PC-3 (cell line): Measurements from ENCODE around the gene CAB39L.

Experiments
- EZH2 ChIP-seq: fragments of 300-600 bp; sonication (generic); IDR thresholded peaks from one replicate; pipeline ENCODE4 v1.6.1; 2017; ENCODE audit warnings: antibody characterized with exemption, mild to moderate bottlenecking, low read length; ENCODE audit not compliant: unreplicated experiment
- EZH2phosphoT487 ChIP-seq: fragments of 300-600 bp; sonication (generic); IDR thresholded peaks from 2 replicates; pipeline ENCODE4 v1.6.1; 2018; ENCODE audit warnings: mild to moderate bottlenecking, antibody characterized with exemption, low read length, borderline replicate concordance
- TF ChIP-seq, protein P1 (sequence below): fragments of 300-600 bp; sonication (generic); conservative IDR thresholded peaks from 2 replicates; pipeline ENCODE4 v1.5.1; 2017; ENCODE audit warnings: antibody characterized with exemption, low read depth, mild to moderate bottlenecking, low read length

DNA sequence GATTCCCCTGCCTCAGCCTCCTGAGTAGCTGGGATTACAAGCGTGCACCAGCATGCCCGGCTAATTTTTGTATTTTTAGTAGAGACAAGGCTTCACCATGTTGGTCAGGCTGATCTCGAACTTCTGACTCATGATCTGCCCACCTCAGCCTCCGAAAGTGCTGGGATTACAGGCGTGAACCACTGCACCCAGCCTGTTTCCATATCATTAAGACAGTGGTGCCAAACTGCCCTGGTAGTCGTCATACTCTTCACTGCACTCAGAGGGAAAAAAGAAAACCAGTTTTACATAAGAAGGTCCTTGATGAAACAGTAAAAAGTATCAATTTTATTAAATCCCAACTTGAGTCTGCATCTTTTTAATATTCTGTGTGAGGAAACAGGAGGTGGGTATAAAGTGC is 181.2 kb downstream of the CAB39L start:
- TF ChIP-seq, protein P1, sequence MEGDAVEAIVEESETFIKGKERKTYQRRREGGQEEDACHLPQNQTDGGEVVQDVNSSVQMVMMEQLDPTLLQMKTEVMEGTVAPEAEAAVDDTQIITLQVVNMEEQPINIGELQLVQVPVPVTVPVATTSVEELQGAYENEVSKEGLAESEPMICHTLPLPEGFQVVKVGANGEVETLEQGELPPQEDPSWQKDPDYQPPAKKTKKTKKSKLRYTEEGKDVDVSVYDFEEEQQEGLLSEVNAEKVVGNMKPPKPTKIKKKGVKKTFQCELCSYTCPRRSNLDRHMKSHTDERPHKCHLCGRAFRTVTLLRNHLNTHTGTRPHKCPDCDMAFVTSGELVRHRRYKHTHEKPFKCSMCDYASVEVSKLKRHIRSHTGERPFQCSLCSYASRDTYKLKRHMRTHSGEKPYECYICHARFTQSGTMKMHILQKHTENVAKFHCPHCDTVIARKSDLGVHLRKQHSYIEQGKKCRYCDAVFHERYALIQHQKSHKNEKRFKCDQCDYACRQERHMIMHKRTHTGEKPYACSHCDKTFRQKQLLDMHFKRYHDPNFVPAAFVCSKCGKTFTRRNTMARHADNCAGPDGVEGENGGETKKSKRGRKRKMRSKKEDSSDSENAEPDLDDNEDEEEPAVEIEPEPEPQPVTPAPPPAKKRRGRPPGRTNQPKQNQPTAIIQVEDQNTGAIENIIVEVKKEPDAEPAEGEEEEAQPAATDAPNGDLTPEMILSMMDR, result no peak
- no peak for TF ChIP-seq EZH2phosphoT487
- no peak for TF ChIP-seq EZH2
